Gastroesophageal sphincter (tissue), 3 donors: ENCODE measurements around the gene ABCC6.

Experiments used
- EP300 ChIP-seq: sonication (generic); formaldehyde crosslinking; IDR thresholded peaks from one replicate; pipeline ENCODE4 v1.6.1; 2017; ENCODE audit warnings: antibody characterized with exemption, mild to moderate bottlenecking
- TF ChIP-seq, protein P1 (sequence below), 4 experiments: fragments of 200-600 bp in 2 of 4; fragments of 450-650 bp in 2 of 4; sonication (generic) in 1 of 4; IDR thresholded peaks; one replicate each; pipeline ENCODE4 v1.5.1; 2017 to 2019; ENCODE audit warnings: antibody characterized with exemption in 4 of 4, mild to moderate bottlenecking in 2 of 4, moderate library complexity in 2 of 4

DNA sequence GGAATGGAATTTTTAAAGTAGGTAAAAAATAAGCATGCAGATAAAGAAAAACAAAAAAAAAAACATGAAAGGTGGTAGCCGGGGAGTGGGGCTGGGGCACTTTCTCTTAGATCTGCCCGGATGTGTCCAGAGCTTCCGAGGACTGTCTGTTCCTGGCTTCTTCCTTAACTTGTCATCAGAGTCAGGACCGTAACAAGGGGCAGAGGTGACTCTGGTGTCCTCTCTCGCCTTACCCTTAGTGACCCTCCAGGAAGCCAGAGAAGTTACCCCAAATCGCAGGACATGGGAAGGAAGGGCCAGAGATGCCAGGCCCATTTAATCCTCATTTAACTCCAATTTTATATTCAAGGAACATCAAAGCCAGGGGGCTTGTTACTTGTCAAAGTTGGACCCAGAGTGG lies 115.5 kb downstream of the ABCC6 start:
- TF ChIP-seq, protein P1, sequence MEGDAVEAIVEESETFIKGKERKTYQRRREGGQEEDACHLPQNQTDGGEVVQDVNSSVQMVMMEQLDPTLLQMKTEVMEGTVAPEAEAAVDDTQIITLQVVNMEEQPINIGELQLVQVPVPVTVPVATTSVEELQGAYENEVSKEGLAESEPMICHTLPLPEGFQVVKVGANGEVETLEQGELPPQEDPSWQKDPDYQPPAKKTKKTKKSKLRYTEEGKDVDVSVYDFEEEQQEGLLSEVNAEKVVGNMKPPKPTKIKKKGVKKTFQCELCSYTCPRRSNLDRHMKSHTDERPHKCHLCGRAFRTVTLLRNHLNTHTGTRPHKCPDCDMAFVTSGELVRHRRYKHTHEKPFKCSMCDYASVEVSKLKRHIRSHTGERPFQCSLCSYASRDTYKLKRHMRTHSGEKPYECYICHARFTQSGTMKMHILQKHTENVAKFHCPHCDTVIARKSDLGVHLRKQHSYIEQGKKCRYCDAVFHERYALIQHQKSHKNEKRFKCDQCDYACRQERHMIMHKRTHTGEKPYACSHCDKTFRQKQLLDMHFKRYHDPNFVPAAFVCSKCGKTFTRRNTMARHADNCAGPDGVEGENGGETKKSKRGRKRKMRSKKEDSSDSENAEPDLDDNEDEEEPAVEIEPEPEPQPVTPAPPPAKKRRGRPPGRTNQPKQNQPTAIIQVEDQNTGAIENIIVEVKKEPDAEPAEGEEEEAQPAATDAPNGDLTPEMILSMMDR (IDR thresholded peaks at IDR 0.05), result no peak
- TF ChIP-seq EP300, result no peak
